NCI-H345 (cell line): ENCODE data around the gene C10orf67.
"Not testable (repeated sequence)": the region's sequence is repeated elsewhere in the genome, so short reads cannot be mapped to it uniquely, and the experiment has no call there.

Experiments
- DNase-seq: peaks from one replicate; lab custom pipeline; 2025; lab: John Stamatoyannopoulos, UW

The C10orf67 gene

DNA sequence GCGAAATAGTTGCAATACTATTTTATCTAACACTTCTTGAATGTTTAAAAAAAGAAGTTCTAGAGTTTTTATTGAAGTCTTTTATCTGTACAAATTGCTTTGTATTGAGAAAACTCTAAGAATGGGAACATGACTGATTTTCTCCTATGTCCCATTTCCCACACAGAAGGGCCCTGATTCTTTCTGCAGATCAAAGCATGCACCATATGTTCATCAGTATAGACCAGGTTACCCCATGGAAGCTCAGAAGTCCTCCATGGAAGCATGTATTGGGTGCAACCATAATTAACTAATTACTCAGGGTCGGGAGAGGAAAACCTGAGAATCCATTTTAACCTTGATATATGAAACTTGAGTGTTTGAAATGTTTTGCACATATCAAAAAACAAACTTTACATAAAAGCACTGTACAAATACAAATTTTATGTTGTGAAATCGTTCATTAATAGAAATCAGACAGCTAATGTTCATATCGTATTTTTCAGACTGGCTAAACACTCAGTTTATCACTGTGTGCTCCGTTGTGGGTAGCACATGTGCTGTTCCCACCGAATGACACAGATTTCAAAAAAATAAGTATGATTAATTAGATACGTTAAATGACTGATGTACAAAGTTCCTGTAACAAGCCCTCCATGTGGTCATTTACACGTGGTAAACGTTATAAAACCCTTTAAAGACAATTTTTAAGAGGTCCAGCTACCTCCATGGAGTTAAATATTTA lies 81.0 kb downstream of the C10orf67 start:
- DNase-seq = no peak

GRCh38 chr10:23262928-23263327 lies 81.7 kb downstream of the C10orf67 start:
- DNase-seq = no peak

- no peak for DNase-seq
Measured at GRCh38 chr10:23258516-23258915, 86.1 kb downstream of the C10orf67 start.

- no peak for DNase-seq
Measured at GRCh38 chr10:23253780-23254179, 90.8 kb downstream of the C10orf67 start.

DNA sequence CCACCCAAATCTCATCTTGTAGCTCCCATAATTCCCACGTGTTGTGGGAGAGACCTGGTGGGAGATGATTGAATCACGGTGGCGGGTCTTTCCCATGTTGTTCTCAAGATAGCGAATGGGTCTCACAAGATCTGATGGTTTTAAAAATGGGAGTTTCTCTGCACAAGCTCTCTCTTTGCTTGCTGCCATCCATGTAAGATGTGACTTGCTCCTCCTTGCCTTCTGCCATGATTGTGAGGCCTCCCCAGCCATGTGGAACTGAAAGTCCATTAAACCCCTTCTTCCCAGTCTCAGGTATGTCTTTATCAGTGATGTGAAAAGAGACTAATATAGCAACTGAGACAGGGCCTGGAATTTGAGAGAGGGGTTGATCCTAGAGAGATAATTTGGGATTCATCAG lies 91.7 kb downstream of the C10orf67 start:
- not testable (repeated sequence) for DNase-seq

- DNase-seq = not testable (repeated sequence)
Measured at GRCh38 chr10:23241779-23242178, 102.8 kb downstream of the C10orf67 start.

- DNase-seq = no peak
Measured at GRCh38 chr10:23238015-23238414, 106.6 kb downstream of the C10orf67 start.

DNA sequence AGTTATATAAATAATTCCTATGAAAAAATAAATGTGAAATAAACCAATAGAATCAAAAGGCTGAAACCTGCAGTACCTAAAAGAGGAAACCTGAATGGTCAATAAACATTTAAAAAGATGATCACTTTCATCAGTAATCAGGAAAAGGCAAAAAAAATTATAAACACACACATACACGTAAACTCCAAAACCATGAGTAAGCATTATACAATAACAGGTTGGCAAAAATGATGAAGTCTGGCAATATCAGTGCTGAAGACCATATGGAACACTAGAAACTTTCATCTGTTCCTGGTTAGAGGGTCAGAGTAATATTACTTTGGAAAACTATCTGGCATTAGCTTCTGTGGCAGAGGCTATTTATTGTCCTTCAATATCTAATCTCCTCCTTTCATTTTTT lies 114.0 kb downstream of the C10orf67 start:
- DNase-seq = no peak

DNA sequence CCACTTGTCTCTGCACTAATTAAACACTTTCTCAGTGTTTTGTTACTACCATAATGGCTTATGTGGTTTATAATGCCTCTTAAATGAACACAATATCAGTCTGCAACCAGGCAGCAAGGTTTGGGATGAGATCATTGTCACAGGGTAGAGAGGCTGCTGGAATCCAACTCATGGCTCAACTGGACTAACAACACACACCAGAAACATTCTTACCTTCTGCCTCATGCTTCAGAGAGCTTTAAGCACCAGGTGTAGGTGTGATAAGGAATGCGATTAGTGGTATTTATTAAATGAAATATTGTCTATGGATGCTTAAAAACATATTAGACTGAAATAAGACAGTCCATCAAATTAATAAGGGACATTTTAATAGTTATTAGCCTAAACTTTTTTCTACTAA lies 127.1 kb downstream of the C10orf67 start:
- no peak for DNase-seq

GRCh38 chr10:23205972-23206642 lies 138.5 kb downstream of the C10orf67 start:
- DNase-seq = no peak

- DNase-seq = no peak
Measured at GRCh38 chr10:23204773-23205172, 139.8 kb downstream of the C10orf67 start.

GRCh38 chr10:23203369-23204325 lies 140.9 kb downstream of the C10orf67 start:
- DNase-seq = no peak

- DNase-seq = no peak
Measured at GRCh38 chr10:23202779-23203178, 141.8 kb downstream of the C10orf67 start.

- no peak for DNase-seq
Measured at GRCh38 chr10:23201837-23202236, 142.8 kb downstream of the C10orf67 start.

DNA sequence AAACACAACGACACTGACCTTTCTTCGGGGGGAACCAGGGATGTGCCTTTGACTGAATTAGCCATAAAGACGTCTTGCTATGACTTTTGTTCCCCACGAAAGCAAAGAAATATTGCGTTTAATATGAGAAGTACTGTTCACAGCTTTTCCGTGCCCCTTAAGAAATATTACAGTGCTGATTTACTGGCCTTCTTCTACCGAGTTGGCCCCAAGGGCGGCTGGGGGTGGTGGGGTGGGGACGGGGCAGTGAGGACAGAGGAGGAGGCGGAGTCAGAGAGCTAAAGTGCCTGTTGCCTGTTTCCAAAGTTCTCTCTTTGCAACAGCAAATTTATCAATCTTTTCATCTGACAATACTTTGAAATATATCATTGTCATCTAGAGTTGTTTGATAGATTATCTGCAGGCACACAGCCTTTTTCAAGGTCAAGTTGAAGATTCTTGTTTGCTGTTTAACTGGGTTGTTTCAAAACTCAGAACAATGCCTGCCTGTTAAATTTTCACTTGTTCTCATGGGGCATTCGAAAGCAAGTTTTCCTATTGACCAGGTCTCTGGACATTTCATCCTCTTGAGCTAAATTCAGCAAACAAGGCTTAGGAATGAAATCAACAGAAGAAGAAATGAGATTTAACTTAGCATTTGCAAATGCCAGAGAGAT lies 143.5 kb downstream of the C10orf67 start:
- DNase-seq = no peak

DNA sequence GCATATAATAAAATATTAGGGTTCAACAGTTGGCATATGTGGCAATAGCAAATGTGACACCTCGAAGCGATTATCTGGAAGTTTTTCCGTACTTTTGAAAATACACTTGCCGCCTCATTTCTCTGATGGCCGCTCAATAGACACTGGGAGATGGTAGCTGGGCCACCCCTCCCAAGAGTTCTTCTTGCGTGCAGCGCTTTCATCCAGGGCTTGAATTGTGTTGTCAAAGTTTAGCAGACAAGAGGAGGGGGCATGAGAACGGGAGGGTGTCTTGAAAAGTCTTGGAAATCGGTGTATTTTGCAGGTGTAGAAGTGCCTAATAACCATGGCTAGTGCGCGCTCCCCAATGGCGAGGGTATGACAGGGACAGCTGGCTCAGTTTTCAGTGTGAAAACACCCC lies 144.0 kb downstream of the C10orf67 start:
- DNase-seq = no peak

DNA sequence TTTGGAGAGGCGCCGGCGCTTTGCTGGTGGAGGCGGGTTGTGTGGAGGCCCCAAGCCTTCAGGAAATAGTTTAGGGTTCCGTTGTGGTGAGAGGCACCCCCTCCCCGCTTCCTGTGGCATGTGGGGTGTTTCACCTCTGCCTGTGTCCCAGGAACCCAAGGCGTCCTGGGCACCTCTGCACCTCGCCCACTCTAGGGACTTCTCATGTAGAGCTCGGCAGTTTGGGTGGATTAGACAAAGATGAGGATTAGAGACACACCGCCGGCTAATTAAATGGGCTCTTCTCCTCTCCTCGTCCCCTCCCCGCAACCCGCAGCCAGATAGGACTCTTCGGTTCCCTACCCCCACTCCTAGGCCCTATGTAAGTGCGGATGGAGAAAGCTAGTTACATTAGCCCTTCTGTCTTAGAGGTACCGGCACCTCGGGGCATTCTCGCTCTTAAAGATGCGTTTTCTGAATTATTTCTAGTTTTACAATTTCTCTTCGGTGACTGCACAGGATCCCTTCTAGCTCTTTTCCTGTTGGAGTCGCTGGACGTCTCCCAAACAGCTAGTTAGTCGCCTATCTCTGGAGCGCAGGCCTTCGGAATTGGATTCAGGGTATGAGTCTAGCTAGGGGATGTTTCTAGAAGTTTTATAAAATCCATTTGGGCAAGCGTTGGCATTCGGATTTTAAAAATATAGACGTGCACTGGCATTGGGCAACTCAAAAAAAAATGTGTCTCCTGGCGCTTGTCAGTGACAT lies 144.7 kb downstream of the C10orf67 start:
- no peak for DNase-seq

GRCh38 chr10:23198940-23199767 lies 145.4 kb downstream of the C10orf67 start:
- no peak for DNase-seq

DNA sequence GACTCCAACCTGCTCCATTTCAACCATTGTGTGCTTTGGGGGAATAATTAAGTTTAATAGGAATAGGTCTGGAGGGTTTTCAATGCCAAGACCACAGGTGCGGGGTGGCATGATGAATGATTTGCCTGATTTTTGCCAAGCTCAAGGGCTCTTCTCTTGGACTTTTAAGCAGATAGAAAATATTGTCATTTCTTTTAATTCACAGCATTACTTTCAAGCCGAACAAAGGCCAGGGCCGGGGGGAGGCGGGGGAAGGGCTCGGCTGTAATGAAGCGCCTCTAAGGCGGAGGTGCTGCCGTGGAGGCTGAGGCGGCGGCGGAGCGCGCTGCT lies 146.0 kb downstream of the C10orf67 start:
- DNase-seq = no peak

- no peak for DNase-seq
Measured at GRCh38 chr10:23197416-23197861, 147.2 kb downstream of the C10orf67 start.
